H9 (cell line): ENCODE results near the gene TRAIP. TPM values are rescaled to one million over a fixed set of nuclear protein-coding genes. Genes with fewer than 3 reads are reported as not detected.
A peak's percentile ranks its signal among the peaks of the same experiment; 100 is the strongest.

ENCODE experiments used
- DNase-seq: peaks from one replicate; pipeline ENCODE4 v3.0.0-alpha.2; 2017
- H2AFZ ChIP-seq: one replicate; pipeline ENCODE4 v1.6.1; 2013; ENCODE audit warnings: mild to moderate bottlenecking, low read length, control low read depth, moderate library complexity
- H2AK5ac ChIP-seq: 2 replicates; pipeline ENCODE4 v1.6.1; 2013; ENCODE audit warnings: low read length, control low read depth, mixed read lengths; ENCODE audit not compliant: insufficient read length
- H2BK120ac ChIP-seq: one replicate; pipeline ENCODE4 v1.6.1; 2013; ENCODE audit warnings: low read depth, mild to moderate bottlenecking, low read length, control low read depth, inconsistent platforms; ENCODE audit not compliant: poor library complexity, severe bottlenecking
- H2BK12ac ChIP-seq: 2 replicates; pipeline ENCODE4 v1.6.1; 2013; ENCODE audit warnings: low read length, control low read depth, mixed read lengths, low read depth; ENCODE audit not compliant: insufficient read length
- H2BK15ac ChIP-seq: 2 replicates; pipeline ENCODE4 v1.6.1; 2013; ENCODE audit warnings: low read depth, low read length, control low read depth
- H2BK20ac ChIP-seq: one replicate; pipeline ENCODE4 v1.6.1; 2013; ENCODE audit warnings: low read depth, mild to moderate bottlenecking, low read length, control low read depth, inconsistent platforms; ENCODE audit not compliant: poor library complexity, severe bottlenecking
- H2BK5ac ChIP-seq: 2 replicates; pipeline ENCODE4 v1.6.1; 2013; ENCODE audit warnings: low read length, control low read depth, mixed read lengths; ENCODE audit not compliant: insufficient read length
- H3K14ac ChIP-seq: 2 replicates; pipeline ENCODE4 v1.6.1; 2013; ENCODE audit warnings: low read length, control low read depth; ENCODE audit not compliant: insufficient read depth
- H3K18ac ChIP-seq: 2 replicates; pipeline ENCODE4 v1.6.1; 2013; ENCODE audit warnings: low read depth, mild to moderate bottlenecking, mixed read lengths, low read length, control low read depth; ENCODE audit not compliant: insufficient read length
- H3K23ac ChIP-seq: 2 replicates; pipeline ENCODE4 v1.6.1; 2013; ENCODE audit warnings: low read length, control low read depth, mixed read lengths, low read depth; ENCODE audit not compliant: insufficient read length
- H3K23me2 ChIP-seq: 2 replicates; pipeline ENCODE4 v1.6.1; 2013; ENCODE audit warnings: low read depth, mild to moderate bottlenecking, mixed read lengths, low read length, control low read depth; ENCODE audit not compliant: insufficient read length, poor library complexity, severe bottlenecking
- H3K27ac ChIP-seq: 2 replicates; pipeline ENCODE4 v1.5.1; 2013; ENCODE audit warnings: low read length, control low read depth, mixed read lengths, low read depth; ENCODE audit not compliant: insufficient read length
- H3K27me3 ChIP-seq: 2 replicates; pipeline ENCODE4 v1.6.1; 2013; ENCODE audit warnings: low read length, control low read depth, inconsistent platforms; ENCODE audit not compliant: insufficient read depth
- H3K4ac ChIP-seq: 2 replicates; pipeline ENCODE4 v1.6.1; 2013; ENCODE audit warnings: low read depth, mild to moderate bottlenecking, control low read depth, inconsistent platforms, low read length, moderate library complexity
- H3K4me1 ChIP-seq: 2 replicates; pipeline ENCODE4 v1.6.1; 2013; ENCODE audit warnings: low read length, control low read depth, inconsistent platforms; ENCODE audit not compliant: insufficient read depth
- H3K4me2 ChIP-seq: 2 replicates; pipeline ENCODE4 v1.6.1; 2013; ENCODE audit warnings: low read length, control low read depth, mixed read lengths; ENCODE audit not compliant: insufficient read length, insufficient read depth
- H3K56ac ChIP-seq: 2 replicates; pipeline ENCODE4 v1.6.1; 2013; ENCODE audit warnings: low read depth, mild to moderate bottlenecking, mixed read lengths, low read length, control low read depth; ENCODE audit not compliant: insufficient read length
- H3K79me1 ChIP-seq: 2 replicates; pipeline ENCODE4 v1.6.1; 2013; ENCODE audit warnings: low read depth, mild to moderate bottlenecking, moderate library complexity, low read length, control low read depth, inconsistent platforms; ENCODE audit not compliant: insufficient read depth, poor library complexity, severe bottlenecking
- H3K79me2 ChIP-seq: 2 replicates; pipeline ENCODE4 v1.6.1; 2013; ENCODE audit warnings: low read length, control low read depth, inconsistent platforms; ENCODE audit not compliant: insufficient read depth
- H3K9ac ChIP-seq: 2 replicates; pipeline ENCODE4 v1.6.1; 2013; ENCODE audit warnings: low read length, control low read depth, mixed read lengths; ENCODE audit not compliant: insufficient read length; ENCODE audit errors: extremely low read depth
- H3K9me3 ChIP-seq: one replicate; pipeline ENCODE4 v1.6.1; 2013; ENCODE audit warnings: low read depth, low read length, inconsistent platforms; ENCODE audit not compliant: control insufficient read depth
- H3T11ph ChIP-seq: one replicate; pipeline ENCODE4 v1.6.1; 2013; ENCODE audit warnings: mild to moderate bottlenecking, low read length, control low read depth, inconsistent platforms
- H4K20me1 ChIP-seq: one replicate; pipeline ENCODE4 v1.6.1; 2013; ENCODE audit not compliant: control insufficient read depth, insufficient read length, insufficient read depth
- H4K5ac ChIP-seq: 2 replicates; pipeline ENCODE4 v1.6.1; 2013; ENCODE audit warnings: low read depth, mild to moderate bottlenecking, mixed read lengths, low read length, control low read depth; ENCODE audit not compliant: insufficient read length
- H4K8ac ChIP-seq: replicated peaks from 2 replicates; pipeline ENCODE4 v1.6.1; 2013; ENCODE audit warnings: low read length, control low read depth, mixed read lengths, low read depth; ENCODE audit not compliant: insufficient read length
- H4K91ac ChIP-seq: 2 replicates; pipeline ENCODE4 v1.6.1; 2013; ENCODE audit warnings: low read depth, mild to moderate bottlenecking, moderate library complexity, mixed read lengths, low read length, control low read depth; ENCODE audit not compliant: insufficient read length
- H3K27ac Mint-ChIP-seq, 3 experiments: 2 replicates in 2 of 3; 3 replicates in 1 of 3; pipeline ENCODE4 v1.8.0; 2020 to 2021; ENCODE audit warnings: mixed read lengths in 3 of 3, mild to moderate bottlenecking in 1 of 3, moderate library complexity in 1 of 3
- H3K27me3 Mint-ChIP-seq: 2 replicates; pipeline ENCODE4 v1.8.0; 2021; ENCODE audit warnings: low read depth, mild to moderate bottlenecking, moderate library complexity, mixed read lengths
- H3K36me3 Mint-ChIP-seq, 3 experiments: 2 replicates in 2 of 3; 3 replicates in 1 of 3; pipeline ENCODE4 v1.8.0; 2020 to 2021; ENCODE audit warnings: low read depth in 3 of 3, mixed read lengths in 3 of 3; ENCODE audit not compliant: insufficient read depth in 1 of 3
- H3K4me1 Mint-ChIP-seq, 2 experiments: 2 replicates each; pipeline ENCODE4 v1.8.0; 2020; ENCODE audit warnings: mixed read lengths in 2 of 2
- H3K4me3 Mint-ChIP-seq, 2 experiments: 2 replicates in 1 of 2; 3 replicates in 1 of 2; pipeline ENCODE4 v1.8.0; 2020 to 2021; ENCODE audit warnings: mild to moderate bottlenecking in 2 of 2, mixed read lengths in 2 of 2, moderate library complexity in 1 of 2
- H3K9me3 Mint-ChIP-seq, 2 experiments: 2 replicates in 1 of 2; 3 replicates in 1 of 2; pipeline ENCODE4 v1.8.0; 2020; ENCODE audit warnings: mild to moderate bottlenecking in 2 of 2, mixed read lengths in 2 of 2, moderate library complexity in 1 of 2
- CTCF ChIP-seq: fragments of 200-600 bp; sonication (generic); conservative IDR thresholded peaks from 3 replicates; pipeline ENCODE4 v1.8.0; 2021; ENCODE audit warnings: antibody characterized with exemption, mild to moderate bottlenecking
- WGBS: extraction: QIAGEN DNeasy Blood & Tissue Kit; methylation state at CpG from one replicate; pipeline ENCODE4 v1.1.7; 2013; ENCODE audit warnings: missing lambda C conversion rate, low lambda C conversion rate, mixed read lengths; ENCODE audit not compliant: insufficient read length; ENCODE audit errors: extremely low coverage; 5-methylcytosine and 5-hydroxymethylcytosine counted together
- total RNA-seq: library from RNA; stranded (reverse); gene quantifications from 2 replicates; pipeline ENCODE4 v1.2.1, GENCODE V29; 2021

Gene TRAIP
- total RNA-seq, 1 experiment from 2014 or later = 36.7 TPM

GRCh38 chr3:49807431-49808114, 48.8 kb downstream of the TRAIP start:
- Mint-ChIP-seq H3K4me1 (peaks cover 21 to 28% of the 10 kb centered on the region in 2 experiments), H3K36me3 (no peaks in the 10 kb centered on the region), H3K27ac (peak overlapping the region in 1 of 3 experiments; percentile 62; a peak in 1 of 7 replicates), H3K27me3 (peaks cover 23% of the 10 kb centered on the region), H3K4me3 (no peak overlapping the region), H3K9me3 (no peaks in the 10 kb centered on the region)
- Histone ChIP-seq H3K14ac (no peak overlapping the region), H3K79me2 (no peaks in the 10 kb centered on the region), H3T11ph (no peak overlapping the region), H3K4me2 (no peak overlapping the region), H3K79me1 (no peaks in the 10 kb centered on the region), H3K23me2 (peaks cover 11% of the 10 kb centered on the region), H2BK15ac (no peak overlapping the region), H3K27ac (no peak overlapping the region), H4K20me1 (no peaks in the 10 kb centered on the region), H3K4ac (no peak overlapping the region), H3K9ac (no peak overlapping the region), H3K18ac (no peak overlapping the region), H3K27me3 (no peaks in the 10 kb centered on the region; the same call in 1 of the 2 replicates), H2BK12ac (no peak overlapping the region), H3K9me3 (no peaks in the 10 kb centered on the region), H2BK5ac (no peak overlapping the region), H4K91ac (no peak overlapping the region), H3K4me1 (peaks cover 8% of the 10 kb centered on the region; the same call in 1 of the 2 replicates), H3K56ac (no peak overlapping the region), H2BK120ac (no peak overlapping the region), H3K23ac (no peak overlapping the region), H2AFZ (no peak overlapping the region), H2BK20ac (no peak overlapping the region), H2AK5ac (no peak overlapping the region), H4K5ac (no peak overlapping the region), H4K8ac (no peak overlapping the region)
- DNase-seq = no peak
- TF ChIP-seq CTCF = no peak
- no CpG with 5 or more reads among the region's 13 CpGs for WGBS
